ENCODE results near the gene NAPSA.
A peak's percentile ranks its signal among the peaks of the same experiment; 100 is the strongest.

The NAPSA gene

GRCh38 chr19:50317115-50317514 lies 48.3 kb downstream of the NAPSA start:
- no peak for DNase-seq (ENCODE audit: low read depth in 2 of 2)

DNA sequence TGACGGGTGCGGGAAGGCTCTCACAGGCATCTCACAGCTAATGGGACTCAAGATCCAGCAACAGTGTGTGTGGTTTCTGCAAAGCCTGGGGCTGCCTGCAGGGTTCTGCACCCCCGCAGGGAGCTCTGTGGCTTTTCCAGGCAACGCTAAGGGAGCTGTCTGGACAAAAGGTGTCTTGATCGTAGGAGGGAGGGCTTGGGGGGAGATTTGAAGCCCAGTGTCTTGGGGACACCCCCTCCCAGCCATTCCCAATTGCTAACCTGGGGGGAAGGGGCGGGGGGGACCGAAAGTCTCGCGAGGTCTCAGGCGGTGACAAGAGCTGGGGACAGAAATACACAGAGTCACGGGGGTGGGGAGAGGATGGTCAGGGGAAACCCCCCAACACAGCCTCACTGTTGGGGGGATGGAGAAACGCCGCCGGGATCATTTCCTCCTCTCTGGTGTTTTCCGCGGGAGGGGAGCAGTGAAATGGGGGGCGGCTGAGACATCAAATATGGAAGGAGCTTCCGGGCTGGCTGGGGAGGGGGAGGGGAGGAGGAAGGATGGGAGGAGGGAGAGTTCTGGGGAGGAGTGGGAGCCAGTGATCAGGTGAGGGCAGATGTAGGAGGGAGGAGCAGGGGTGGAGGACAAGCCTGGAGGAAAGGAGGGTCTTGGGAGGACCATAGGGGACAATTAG lies 49.5 kb downstream of the NAPSA start:
- DNase-seq (ENCODE audit: low read depth in 2 of 2), result peak in 1 of 2 donors; percentile 38

DNA sequence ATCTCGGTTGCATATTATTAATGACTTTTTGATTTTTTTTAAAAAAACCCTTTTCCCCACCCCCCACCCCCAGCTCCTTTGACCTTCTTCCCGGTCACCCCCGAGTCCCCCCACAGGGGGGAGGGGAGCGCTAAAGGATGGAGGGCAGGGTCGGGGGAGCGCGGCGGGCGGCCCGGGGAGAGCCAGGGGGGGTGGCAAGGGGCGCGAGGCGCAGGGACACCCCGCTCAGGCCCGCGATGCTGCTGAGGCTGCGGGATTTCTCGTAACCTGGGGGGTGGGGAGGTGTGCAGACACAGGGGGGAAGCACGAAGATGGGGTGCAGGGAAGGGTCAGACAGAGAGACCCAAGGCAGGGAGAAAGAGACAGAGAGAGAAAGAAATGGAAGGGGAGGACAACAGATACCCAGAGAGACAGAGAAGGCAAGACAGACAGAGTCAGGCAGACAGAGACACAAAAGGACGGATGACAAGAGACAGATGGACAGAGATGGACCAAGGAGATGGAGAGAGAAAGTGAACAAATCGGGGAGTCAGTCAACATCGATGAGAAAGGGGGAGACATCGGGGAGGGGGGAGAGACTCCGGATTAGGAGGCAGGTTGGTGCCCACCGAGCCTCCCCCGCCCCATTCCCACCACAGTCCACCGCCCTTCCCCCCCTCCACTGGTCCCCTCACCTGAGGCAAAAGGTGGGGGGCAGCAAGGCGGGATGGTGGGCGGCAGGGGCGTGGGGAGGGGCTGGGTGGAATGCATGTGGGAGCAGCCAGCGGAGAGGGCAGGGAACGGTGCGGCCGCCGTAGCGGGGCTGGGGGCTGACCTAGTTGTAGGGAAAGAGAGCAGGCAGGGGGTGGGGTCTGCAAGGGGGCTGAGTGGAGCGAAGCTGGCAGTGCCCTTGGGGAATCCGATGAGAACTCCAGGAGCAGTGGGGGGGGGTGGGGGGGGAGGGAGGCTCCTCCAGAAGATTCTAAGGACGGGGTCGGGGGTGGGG lies 50.4 kb downstream of the NAPSA start:
- no peak for DNase-seq (ENCODE audit: low read depth in 2 of 2)

DNA sequence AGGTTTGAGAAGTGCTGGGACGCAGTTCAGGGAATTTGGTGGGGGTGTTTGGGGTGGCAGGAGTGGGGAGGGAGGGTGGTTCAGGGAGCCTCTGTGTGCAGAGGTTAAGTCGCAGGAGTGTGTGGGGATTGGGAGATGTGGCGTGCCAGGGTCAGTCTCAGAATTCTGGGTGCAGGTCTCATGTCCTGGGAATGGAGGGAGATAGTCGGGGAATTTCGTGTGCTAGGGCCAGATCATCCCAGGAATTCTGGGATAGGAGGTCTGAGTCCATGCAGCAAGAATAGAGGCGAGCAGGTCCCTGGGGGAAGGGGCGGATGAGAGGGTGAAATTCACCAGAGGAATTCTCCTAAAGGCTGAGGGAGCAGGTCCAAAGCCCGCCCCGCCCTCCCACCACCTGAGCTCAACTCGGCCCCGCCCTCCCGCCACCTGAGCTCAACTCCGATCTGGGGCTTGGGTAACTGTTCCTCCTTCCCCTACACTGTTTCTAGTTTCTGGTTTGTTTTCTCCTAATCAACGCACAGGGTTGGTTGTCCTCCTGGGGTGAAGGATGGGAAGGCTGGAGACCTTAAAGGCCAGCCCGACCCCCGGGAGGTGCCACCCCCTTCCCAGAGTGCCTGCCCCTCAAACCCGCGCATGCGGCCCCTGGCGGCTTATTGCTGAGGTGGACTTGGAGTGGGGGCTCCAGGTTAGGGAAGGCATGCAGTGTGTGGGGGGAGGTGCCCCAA lies 51.5 kb downstream of the NAPSA start:
- DNase-seq (ENCODE audit: low read depth in 2 of 2), result no peak

- DNase-seq (ENCODE audit: low read depth in 2 of 2), result no peak
Observed at GRCh38 chr19:50312967-50313811, 52.2 kb downstream of the NAPSA start.

- no peak for DNase-seq (ENCODE audit: low read depth in 2 of 2)
Observed at GRCh38 chr19:50311723-50312635, 53.5 kb downstream of the NAPSA start.

GRCh38 chr19:50310759-50311465 lies 54.5 kb downstream of the NAPSA start:
- no peak for DNase-seq (ENCODE audit: low read depth in 2 of 2)

GRCh38 chr19:50309396-50310125 lies 55.9 kb downstream of the NAPSA start:
- DNase-seq (ENCODE audit: low read depth in 2 of 2), result no peak

DNA sequence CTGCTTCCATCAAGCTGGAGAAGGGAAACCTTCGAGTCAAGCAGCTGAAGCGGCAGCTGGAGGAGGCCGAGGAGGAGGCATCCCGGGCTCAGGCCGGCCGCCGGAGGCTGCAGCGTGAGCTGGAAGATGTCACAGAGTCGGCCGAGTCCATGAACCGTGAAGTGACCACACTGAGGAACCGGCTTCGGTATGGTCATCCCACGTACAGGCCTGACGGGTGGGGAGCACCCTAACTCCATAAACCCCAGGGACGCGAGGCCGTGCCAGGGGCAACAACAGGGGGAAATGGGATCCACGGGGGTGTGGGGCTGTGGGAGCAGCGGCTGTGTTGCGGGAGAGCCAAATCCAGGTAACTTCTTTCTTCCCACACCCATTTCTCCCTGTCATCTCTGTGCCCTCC lies 56.4 kb downstream of the NAPSA start:
- DNase-seq (ENCODE audit: low read depth in 2 of 2), result no peak

Measured in stimulated activated CD8-positive, alpha-beta memory T cell treated with anti-CD3 and anti-CD28 coated beads, Interleukin-2, amount 100 ng/mL, for 48 hours (primary cell).